Right forelimb (tissue), 1 donor: ENCODE measurements around the gene SLC16A9.

Experiments
- DNase-seq: peaks from one replicate; pipeline ENCODE4 v3.0.0-alpha.2; 2018

The SLC16A9 gene

DNA sequence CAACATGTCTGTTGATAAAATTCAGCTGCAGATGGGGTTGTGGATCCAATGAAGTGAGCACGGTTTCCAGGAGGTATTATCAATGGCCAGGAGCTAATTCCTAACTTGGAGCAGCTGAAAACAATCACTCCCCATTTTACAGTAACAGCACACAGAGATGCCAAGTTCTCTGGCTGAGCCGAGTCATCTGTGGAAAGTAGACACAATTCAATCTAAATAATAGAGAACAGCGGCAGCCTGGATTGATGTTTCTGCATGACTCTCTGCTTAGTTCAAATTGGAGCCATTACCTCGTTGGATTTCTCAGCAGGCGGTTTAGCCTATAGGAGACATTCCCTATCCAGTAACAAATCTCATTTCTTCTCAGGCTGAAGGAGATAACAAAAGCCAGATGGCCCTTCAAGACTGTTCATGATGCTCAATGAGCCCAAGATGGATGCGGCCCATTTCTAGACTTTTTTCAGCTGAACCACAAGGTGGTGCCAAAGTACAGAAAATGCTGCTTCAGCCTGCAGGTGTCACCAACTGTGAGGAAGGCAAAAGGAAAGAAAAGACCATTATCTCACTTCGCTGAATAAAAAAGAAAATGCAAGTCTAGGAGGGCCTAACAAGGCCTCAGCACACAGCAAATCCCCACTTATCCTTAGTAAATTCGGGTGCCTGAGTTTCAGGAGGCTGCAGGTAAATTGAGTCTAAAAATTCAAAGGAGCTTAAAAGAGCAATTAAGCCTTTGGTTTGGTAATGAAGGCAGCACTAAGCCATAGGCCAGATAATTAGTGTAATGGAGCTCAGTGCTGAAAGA lies 83.7 kb downstream of the SLC16A9 start:
- DNase-seq, result peak; percentile 68

DNA sequence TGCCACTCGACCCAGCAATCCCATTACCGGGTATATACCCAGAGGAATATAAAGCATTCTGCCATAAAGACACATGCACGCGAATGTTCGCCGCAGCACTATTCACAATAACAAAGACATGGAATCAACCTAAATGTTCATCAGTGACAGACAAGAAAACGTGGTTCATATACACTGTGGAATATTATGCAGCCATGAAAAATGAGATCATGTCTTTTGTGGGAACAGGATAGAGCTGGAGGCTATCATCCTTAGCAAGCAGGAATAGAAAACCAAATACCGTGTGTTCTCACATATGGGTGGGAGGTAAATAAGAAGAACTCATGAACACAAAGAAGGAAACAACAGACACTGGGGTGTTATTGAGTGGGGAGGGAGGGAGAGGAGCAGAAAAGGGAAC lies 84.7 kb downstream of the SLC16A9 start:
- no peak for DNase-seq

GRCh38 chr10:59624136-59624535 lies 85.5 kb downstream of the SLC16A9 start:
- DNase-seq, result no peak

GRCh38 chr10:59623133-59624121 lies 86.2 kb downstream of the SLC16A9 start:
- DNase-seq, result peak; percentile 60

GRCh38 chr10:59622320-59623132 lies 87.1 kb downstream of the SLC16A9 start:
- DNase-seq, result no peak

- DNase-seq, result no peak
These were observed 87.9 kb downstream of the SLC16A9 start for GRCh38 chr10:59621771-59622170.

DNA sequence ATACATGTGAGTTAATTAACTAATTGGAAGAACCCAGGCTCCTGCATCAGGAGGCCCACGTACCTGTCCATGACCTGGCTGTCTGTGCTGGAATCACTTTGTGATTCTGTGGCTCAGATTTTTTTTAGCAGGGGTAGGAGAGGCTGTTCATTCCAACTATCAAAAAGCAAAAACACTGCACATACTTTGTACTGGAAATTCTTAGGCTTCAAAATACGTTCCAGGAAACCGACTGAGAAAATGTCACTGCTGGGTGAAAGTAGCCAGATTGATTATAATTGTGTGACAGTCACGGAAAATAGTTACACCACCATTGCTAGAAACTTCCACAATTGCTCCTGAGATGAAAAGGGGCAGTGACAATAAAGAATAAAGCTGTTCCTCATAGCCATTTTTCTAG lies 91.0 kb downstream of the SLC16A9 start:
- no peak for DNase-seq

GRCh38 chr10:59617996-59618395 lies 91.7 kb downstream of the SLC16A9 start:
- DNase-seq, result no peak

- no peak for DNase-seq
These were observed 98.6 kb downstream of the SLC16A9 start for GRCh38 chr10:59611048-59611447.

GRCh38 chr10:59607970-59608369 lies 101.7 kb downstream of the SLC16A9 start:
- DNase-seq, result no peak

GRCh38 chr10:59606551-59606961 lies 103.1 kb downstream of the SLC16A9 start:
- no peak for DNase-seq

DNA sequence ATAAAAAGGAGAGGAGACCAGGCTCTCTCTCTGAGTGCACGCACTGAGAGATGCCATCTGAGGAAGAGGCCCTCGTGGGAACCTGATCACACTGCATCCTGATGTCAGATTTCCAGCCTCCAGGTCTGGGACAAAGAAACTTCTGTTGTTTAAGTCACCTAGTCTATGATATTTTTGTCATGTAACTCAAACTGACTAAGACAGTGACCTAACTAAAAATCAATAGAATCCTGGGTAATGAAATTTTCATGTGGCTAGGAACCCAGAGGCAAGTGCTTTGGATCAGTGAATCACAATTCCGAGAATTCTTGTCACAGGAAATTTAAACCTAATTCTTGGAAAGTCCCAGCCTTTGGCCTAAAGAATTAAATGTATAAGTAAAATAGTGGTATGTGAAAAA lies 107.7 kb downstream of the SLC16A9 start:
- DNase-seq, result no peak
